MM.1S (cell line): ENCODE results near the gene ZNF227.

Source experiments
- DNase-seq: peaks from one replicate; pipeline ENCODE4 v3.0.0-alpha.2; 2015
- H2AFZ ChIP-seq: fragments of 300-600 bp; sonication (generic); 2 replicates; pipeline ENCODE4 v1.6.0; 2016; ENCODE audit warnings: antibody characterized with exemption, low read length
- H3F3A ChIP-seq: fragments of 300-600 bp; sonication (generic); 2 replicates; pipeline ENCODE4 v1.6.1; 2016; ENCODE audit warnings: mild to moderate bottlenecking, antibody characterized with exemption, low read length, moderate library complexity, mixed read lengths; ENCODE audit not compliant: insufficient read depth
- H3K27ac ChIP-seq: fragments of 300-600 bp; sonication (generic); 2 replicates; pipeline ENCODE4 v1.5.1; 2016; ENCODE audit warnings: mild to moderate bottlenecking, low read length
- H3K27me3 ChIP-seq: fragments of 300-600 bp; sonication (generic); replicated peaks from 2 replicates; pipeline ENCODE4 v1.6.0; 2016; ENCODE audit warnings: low read length; ENCODE audit not compliant: insufficient read depth
- H3K36me3 ChIP-seq: fragments of 300-600 bp; sonication (generic); replicated peaks from 2 replicates; pipeline ENCODE4 v1.6.1; 2016; ENCODE audit warnings: mild to moderate bottlenecking, low read length, mixed read lengths; ENCODE audit not compliant: insufficient read depth
- H3K4me1 ChIP-seq: fragments of 300-600 bp; sonication (generic); 2 replicates; pipeline ENCODE4 v1.6.1; 2016; ENCODE audit warnings: low read length, mixed read lengths
- H3K4me2 ChIP-seq: fragments of 300-600 bp; sonication (generic); 2 replicates; pipeline ENCODE4 v1.6.0; 2016; ENCODE audit warnings: low read depth, low read length
- H3K4me3 ChIP-seq: fragments of 300-600 bp; sonication (generic); 2 replicates; pipeline ENCODE4 v1.5.1; 2016; ENCODE audit warnings: low read length, mixed read lengths
- H3K79me2 ChIP-seq: fragments of 300-600 bp; sonication (generic); 2 replicates; pipeline ENCODE4 v1.6.1; 2016; ENCODE audit warnings: mixed run types, low read length, mixed read lengths
- H3K9ac ChIP-seq: fragments of 300-600 bp; sonication (generic); 2 replicates; pipeline ENCODE4 v1.6.1; 2016; ENCODE audit warnings: low read length, mixed read lengths
- H3K9me2 ChIP-seq: fragments of 300-600 bp; sonication (generic); replicated peaks from 2 replicates; pipeline ENCODE4 v1.6.1; 2016; ENCODE audit warnings: mild to moderate bottlenecking, low read length, mixed read lengths; ENCODE audit not compliant: insufficient read depth
- H3K9me3 ChIP-seq: fragments of 300-600 bp; sonication (generic); replicated peaks from 2 replicates; pipeline ENCODE4 v1.6.1; 2016; ENCODE audit warnings: mild to moderate bottlenecking, low read length, mixed read lengths; ENCODE audit not compliant: insufficient read depth
- H4K20me1 ChIP-seq: fragments of 300-600 bp; sonication (generic); 2 replicates; pipeline ENCODE4 v1.6.1; 2016; ENCODE audit warnings: mild to moderate bottlenecking, low read length, moderate library complexity, mixed read lengths; ENCODE audit not compliant: insufficient read depth
- EZH2 ChIP-seq: fragments of 300-600 bp; sonication (generic); optimal IDR thresholded peaks from 2 replicates; pipeline ENCODE3; 2017; ENCODE audit warnings: low read depth, mild to moderate bottlenecking, antibody characterized with exemption, low read length, mixed read lengths
- EZH2phosphoT487 ChIP-seq: fragments of 300-600 bp; sonication (generic); IDR thresholded peaks from 2 replicates; pipeline ENCODE4 v1.6.1; 2018; ENCODE audit warnings: antibody characterized with exemption, low read length
- TF ChIP-seq, protein P1 (sequence below): fragments of 300-600 bp; sonication (generic); IDR thresholded peaks from 2 replicates; pipeline ENCODE4 v1.5.1; 2016; ENCODE audit warnings: antibody characterized with exemption, low read length, mixed read lengths

The ZNF227 gene

DNA sequence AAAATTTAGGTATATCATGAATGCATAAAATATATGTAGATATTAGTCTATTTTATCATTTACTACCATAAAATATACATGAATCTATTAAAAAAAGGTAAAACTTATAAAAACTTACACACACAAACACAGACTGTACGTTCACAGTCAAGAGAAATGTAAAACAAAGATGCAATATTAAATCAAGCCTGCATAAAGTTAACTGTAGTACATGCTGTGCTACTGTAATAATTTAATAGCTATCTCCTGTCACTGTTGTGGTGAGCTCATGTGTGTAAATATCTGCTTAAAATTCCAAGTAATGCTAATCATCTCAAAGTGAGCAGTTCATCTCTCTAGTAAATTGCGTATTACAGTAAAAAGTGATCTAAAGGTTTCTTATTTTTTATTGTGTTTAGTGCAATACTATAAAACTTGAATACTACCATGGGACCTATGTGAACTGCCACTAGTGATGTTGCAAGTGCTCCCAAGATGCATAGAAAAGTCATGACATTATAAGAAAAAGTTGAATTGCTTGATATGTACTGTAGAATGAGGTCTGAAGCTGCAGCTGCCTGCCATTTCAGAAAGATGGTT is 46.6 kb downstream of the ZNF227 start:
- Histone ChIP-seq H3K9me2 (no peaks in the 10 kb centered on the region), H3K4me1 (no peaks in the 10 kb centered on the region), H3K4me3 (no peak overlapping the region), H3K79me2 (no peaks in the 10 kb centered on the region), H4K20me1 (no peaks in the 10 kb centered on the region), H3K27me3 (no peaks in the 10 kb centered on the region), H3K36me3 (no peaks in the 10 kb centered on the region), H3K9ac (no peak overlapping the region), H3K9me3 (no peaks in the 10 kb centered on the region), H3K4me2 (peak overlapping the region; percentile 61; the same call in 1 of the 2 replicates), H3K27ac (no peak overlapping the region), H2AFZ (no peak overlapping the region), H3F3A (no peaks in the 10 kb centered on the region)
- no peak for DNase-seq
- TF ChIP-seq, protein P1, sequence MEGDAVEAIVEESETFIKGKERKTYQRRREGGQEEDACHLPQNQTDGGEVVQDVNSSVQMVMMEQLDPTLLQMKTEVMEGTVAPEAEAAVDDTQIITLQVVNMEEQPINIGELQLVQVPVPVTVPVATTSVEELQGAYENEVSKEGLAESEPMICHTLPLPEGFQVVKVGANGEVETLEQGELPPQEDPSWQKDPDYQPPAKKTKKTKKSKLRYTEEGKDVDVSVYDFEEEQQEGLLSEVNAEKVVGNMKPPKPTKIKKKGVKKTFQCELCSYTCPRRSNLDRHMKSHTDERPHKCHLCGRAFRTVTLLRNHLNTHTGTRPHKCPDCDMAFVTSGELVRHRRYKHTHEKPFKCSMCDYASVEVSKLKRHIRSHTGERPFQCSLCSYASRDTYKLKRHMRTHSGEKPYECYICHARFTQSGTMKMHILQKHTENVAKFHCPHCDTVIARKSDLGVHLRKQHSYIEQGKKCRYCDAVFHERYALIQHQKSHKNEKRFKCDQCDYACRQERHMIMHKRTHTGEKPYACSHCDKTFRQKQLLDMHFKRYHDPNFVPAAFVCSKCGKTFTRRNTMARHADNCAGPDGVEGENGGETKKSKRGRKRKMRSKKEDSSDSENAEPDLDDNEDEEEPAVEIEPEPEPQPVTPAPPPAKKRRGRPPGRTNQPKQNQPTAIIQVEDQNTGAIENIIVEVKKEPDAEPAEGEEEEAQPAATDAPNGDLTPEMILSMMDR: no peak
- TF ChIP-seq EZH2phosphoT487: no peak
- TF ChIP-seq EZH2: no peak

DNA sequence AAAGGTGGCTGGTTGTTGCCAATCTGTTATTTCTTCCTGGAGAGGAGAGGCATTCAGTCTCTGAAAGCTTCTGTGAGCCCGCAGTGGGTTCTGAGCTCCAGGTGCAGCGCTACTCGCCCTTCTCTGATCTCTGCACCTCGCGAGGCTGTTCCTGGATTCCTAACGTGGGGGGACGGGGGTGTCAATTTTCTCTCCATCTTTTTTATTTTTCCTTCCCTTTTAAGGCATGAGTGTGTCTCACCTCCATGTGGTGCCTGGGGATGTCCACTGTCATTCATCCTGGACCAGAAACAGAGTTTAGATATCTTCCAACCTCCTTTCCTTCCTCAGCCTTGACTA is 48.0 kb downstream of the ZNF227 start:
- peak; percentile 19 for DNase-seq
- no peaks in the 10 kb centered on the region for H3K36me3 ChIP-seq
- H3F3A ChIP-seq: no peaks in the 10 kb centered on the region
- H3K4me1 ChIP-seq: no peaks in the 10 kb centered on the region
- peak overlapping the region; percentile 61 for H3K4me2 ChIP-seq
- H3K27ac ChIP-seq: peak overlapping the region; percentile 49; the same call in 1 of the 2 replicates
- peak overlapping the region; percentile 61 for H3K4me3 ChIP-seq
- H2AFZ ChIP-seq: peak overlapping the region; percentile 63
- no peaks in the 10 kb centered on the region for H4K20me1 ChIP-seq
- H3K79me2 ChIP-seq: no peaks in the 10 kb centered on the region
- H3K9me3 ChIP-seq: no peaks in the 10 kb centered on the region
- TF ChIP-seq EZH2 (no peak), EZH2phosphoT487 (no peak)
- TF ChIP-seq, protein P1: no peak
- H3K27me3 ChIP-seq: no peaks in the 10 kb centered on the region
- H3K9ac ChIP-seq: peak overlapping the region; percentile 31; the same call in 1 of the 2 replicates
- no peaks in the 10 kb centered on the region for H3K9me2 ChIP-seq

DNA sequence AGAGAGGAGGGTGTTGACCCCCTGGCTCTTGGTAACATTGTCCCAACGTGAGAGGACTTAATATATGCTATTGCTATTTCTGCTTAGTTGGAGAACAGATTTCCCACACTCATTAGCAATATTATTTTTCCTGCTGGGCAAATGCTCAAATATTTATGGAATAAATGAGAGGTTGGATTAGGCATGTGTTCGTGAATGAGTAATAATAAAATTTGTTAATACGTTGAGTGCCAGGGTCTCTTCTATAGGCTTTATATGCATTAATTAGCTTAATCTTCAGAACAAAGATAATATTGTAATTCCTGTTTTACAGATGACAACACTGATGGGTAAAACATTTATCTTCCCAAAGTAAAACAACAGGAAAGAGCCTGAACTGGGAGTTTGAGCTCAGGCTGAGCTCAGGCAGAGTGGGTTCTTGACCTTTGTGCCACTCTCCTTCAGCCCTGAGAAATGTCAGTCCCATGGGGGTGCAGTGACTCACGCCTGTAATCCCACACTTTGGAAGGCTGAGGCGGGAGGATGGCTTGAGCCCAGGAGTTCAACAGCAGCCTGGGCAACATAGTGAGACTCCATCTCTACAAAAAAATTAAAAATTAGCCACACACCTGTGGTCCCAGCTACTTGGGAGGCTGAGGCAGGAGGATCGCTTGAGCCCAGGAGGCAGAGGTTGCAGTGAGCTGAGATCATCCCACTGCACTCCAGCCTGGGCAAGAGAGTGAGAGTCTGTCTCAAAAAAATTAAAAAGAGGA is 48.5 kb downstream of the ZNF227 start:
- no peaks in the 10 kb centered on the region for H3K36me3 ChIP-seq
- H3K27ac ChIP-seq: no peak overlapping the region
- no peaks in the 10 kb centered on the region for H3K27me3 ChIP-seq
- H2AFZ ChIP-seq: peak overlapping the region; percentile 63; the same call in 1 of the 2 replicates
- H3F3A ChIP-seq: no peaks in the 10 kb centered on the region
- H3K4me3 ChIP-seq: peak overlapping the region; percentile 61
- H3K4me1 ChIP-seq: no peaks in the 10 kb centered on the region
- H4K20me1 ChIP-seq: no peaks in the 10 kb centered on the region
- H3K9me3 ChIP-seq: no peaks in the 10 kb centered on the region
- TF ChIP-seq, protein P1: no peak
- TF ChIP-seq EZH2 (no peak), EZH2phosphoT487 (no peak)
- H3K4me2 ChIP-seq: peak overlapping the region; percentile 61; the same call in 1 of the 2 replicates
- no peaks in the 10 kb centered on the region for H3K79me2 ChIP-seq
- H3K9me2 ChIP-seq: no peaks in the 10 kb centered on the region
- no peak for DNase-seq
- no peak overlapping the region; the same call in 1 of the 2 replicates for H3K9ac ChIP-seq
